IPS-NIHi7 (cell line): ENCODE measurements around the gene TMEM87B.

Experiments used
- DNase-seq: peaks from one replicate; pipeline ENCODE4 v3.0.0; 2012; ENCODE audit warnings: mixed read lengths; ENCODE audit errors: extremely low spot score

TMEM87B gene

DNA sequence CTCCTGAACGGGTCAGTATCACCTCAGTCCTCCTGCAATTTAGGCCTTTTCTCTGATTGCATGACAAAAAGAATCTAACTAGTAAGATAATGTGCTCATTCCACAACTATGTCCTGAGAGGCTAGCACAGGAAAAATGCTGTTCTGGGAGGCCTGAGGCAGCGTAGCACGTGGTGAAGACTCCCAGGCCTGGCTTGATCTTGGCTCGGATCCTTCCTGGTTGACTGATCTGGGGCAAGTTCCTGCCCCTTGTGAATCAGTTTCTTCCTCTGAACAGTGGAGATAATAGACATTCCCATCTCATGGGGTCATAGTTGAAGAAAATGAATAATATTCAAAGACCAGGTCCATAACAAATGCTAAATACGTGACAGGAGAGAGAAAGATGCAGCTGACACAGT lies 95.4 kb downstream of the TMEM87B start:
- DNase-seq, result no peak

DNA sequence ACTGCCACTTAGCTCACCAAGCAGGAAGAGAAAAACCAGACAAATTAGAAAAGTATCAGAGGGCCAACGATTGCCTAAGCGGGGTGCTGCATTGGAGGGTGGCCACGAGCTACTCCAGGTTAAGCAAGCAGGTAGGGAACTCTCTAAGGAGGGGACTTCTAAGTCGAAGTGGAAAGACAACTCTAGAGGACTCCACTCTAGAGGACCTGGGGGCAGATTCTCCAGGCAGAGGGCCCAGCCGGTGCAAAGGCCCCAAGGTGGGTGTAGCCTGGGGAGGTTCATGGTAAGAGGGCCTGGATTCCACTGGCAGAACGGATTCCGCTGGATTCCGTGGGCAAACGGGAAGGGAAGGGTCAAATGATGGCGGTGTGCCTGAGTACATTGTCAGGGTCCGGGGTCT lies 95.8 kb downstream of the TMEM87B start:
- no peak for DNase-seq

DNA sequence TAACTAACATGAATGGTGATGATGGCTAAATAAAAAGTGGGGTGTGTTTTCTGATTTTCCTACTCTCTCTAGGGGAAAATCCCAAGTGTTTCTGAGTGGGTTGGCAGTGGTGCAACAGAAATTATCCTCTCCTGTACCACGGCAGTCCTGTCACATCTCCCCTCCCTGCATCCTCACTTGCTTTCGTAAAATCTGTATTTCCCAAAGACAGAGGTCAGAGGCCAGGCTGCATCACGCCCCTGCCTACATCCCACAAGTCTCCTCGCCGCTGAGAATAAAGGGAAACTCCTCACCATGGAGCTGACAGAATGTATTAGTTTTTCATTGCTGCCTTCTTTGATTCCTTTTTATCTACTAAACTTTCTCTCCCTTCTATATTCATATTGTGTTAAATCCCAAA lies 96.2 kb downstream of the TMEM87B start:
- no peak for DNase-seq

DNA sequence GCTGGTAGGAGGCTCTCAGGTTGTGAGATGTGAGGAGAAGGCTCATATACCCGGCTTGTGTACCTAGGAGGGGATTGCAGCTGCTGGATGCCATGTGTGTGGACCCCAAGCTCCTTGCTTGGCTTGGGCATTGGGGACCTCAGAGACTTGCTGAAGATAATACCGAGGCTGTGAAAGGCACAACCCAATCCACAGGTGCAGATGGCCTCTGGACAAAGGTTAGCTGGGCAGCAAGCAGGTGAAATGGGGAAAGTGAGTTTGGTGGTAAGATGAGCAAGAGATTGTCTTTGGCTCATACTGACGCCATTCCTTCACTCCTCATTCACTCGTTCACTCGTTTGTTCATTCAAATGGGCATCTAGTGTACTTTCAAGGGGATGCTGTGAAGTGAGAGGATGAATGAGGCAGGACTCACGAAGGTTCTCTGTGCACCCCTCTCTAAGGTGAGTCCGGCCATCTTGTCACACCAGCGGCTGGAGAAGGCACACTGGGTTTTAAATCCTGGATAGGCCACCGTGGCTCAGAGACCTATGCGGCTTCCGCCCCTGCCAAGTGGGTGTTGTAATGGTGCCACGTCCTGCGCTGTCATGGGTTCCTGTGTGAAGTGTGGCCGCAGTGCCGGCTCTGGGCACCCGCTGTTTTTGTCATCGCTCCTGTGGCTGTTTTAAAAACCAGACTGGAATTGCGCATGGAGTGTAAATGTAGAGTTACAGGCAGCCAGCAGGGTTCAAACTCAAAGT lies 96.8 kb downstream of the TMEM87B start:
- DNase-seq, result no peak

DNA sequence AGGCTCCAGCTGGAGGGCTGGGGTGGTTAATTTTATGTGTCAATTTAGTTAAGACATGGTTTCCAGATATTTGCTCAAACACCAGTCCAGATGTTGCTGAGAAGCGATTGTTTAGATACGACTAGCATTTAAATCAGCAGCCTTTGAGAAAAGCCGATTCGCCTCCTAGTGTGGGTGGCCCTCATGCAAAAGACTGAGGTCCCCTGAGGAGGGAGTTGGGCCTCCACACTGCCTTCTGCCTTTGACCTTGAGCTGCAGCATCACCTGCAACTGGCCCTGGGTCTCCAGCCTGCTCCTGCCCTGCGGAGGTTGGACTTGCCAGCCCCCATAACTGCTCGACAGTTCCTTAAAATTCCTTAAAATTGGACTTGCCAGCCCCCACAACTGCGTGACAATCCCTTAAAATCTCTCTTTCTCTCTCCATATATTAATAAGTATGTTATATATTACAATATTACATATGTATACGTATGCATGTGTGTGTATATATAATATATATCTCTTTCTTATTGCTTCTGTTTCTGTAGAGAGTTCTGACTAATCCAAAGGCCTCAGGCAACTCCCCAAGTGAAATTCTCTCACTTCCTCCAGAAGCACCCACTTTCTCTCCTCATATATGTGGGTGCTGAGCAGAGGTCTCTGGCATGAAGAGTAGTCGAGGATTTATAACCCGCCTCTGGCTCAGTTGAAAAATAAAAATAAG lies 97.6 kb downstream of the TMEM87B start:
- DNase-seq, result no peak

DNA sequence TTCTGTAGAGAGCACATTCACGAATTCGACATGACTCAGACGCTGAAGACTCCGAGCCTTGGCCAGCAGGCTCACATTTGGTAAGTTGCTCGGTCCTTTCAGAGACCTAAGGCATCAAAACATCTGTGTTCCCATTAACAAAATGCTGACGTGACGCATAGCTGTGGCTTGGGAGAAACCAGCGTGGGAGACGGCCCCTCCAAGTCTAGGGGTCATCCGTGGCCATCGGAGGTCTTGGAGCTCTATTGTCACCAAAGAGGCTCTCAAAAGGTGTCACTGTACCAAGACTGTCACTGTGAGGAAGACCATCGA lies 98.1 kb downstream of the TMEM87B start:
- no peak for DNase-seq

DNA sequence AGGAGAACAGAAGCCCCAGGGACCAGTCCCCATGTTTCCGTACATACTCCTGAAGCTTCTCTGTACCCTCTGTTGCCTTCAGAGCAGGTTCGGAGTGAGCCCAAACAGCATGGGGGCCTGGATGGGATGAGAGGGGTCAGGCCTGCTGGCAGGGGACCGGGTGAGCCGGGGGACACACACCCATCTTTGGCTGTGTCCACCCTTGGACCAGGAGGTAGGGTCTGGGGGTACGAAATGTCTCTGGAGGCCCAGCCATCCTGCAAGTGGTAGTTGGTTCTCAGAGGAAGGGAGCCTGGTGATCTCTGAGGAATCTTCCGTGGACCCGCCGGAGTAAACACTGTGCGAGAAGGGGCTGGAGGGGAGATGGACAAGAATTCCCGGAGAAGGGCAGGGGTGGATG lies 98.4 kb downstream of the TMEM87B start:
- no peak for DNase-seq

DNA sequence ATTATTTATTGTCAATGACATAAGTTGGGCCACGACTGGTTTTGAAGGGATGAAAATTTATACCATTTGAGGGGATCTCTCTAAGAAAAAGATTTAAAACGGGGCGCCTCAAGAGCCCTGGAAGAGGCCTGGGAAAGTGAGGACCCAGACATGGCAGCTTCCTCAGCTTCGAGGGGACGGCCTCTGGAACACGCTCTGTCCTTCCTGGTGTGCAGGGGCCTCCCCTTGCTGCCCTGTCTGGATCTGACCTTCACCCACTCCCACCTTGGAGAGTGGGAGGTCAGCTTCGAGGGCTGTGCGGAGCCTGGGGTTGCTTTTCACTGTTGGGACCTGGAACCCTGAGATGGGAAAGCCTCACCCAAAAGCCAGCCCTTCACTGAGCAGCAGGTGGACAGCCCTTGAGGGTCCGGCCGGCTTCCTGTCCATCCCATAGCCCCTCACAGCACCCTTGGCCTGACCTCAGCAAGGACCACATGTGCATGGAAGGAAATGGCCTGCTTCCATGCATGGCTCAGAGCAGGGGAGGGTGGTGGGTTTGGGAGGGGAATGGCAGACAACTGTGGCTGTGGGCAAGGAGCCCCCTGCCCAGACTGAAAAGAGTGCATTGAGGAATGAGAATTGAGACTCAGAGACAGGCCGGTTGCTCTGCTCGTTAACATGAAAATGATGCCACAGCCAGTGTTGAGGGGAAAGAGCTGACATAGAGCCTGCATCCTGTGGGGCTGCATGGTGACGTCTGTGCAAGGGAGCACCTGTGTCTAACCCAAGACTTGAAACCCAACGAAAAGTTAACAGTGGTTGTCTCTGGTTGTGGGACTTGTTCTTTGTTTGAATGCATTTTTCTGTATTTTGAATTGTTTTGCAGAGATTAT lies 99.4 kb downstream of the TMEM87B start:
- no peak for DNase-seq

DNA sequence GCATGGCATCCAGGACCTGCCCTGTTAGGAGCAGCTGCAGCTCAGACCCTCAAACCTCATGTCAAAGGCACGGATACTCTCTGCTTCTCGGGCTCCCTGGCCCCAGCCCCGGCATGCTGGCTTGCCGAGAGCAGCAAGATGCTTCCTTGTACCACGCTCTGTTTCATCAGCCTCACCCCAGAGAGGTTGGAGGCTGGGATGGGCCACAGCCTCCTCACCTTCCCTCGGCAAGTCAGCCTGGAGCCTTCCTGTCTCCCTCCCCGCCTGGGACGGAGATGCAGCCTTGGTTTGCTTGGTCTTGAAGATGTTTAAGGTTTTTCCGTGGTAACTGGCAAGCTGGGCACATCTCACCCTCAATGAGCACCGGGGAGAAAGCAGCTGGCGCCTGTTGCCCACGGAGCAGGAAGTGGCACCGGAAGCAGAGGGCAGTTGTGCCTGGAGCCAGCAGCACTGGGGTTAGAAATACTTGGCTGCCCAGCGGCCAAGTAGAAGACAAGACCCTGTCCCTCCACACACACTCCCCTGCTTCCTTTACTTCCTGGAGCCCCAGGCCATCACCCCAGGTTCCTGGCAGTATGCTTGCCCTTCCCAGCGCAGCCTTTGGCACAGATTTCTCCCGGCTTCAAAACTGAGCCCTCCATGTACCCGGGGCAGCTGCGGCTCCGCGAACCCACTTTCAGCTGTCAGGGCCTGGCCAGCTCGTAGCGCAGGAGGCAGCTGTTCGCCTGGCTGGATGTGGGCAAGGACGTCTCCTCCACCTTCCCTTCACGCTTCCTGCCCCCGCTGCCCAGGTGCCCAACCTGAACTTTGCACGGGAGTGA lies 100.5 kb downstream of the TMEM87B start:
- no peak for DNase-seq

DNA sequence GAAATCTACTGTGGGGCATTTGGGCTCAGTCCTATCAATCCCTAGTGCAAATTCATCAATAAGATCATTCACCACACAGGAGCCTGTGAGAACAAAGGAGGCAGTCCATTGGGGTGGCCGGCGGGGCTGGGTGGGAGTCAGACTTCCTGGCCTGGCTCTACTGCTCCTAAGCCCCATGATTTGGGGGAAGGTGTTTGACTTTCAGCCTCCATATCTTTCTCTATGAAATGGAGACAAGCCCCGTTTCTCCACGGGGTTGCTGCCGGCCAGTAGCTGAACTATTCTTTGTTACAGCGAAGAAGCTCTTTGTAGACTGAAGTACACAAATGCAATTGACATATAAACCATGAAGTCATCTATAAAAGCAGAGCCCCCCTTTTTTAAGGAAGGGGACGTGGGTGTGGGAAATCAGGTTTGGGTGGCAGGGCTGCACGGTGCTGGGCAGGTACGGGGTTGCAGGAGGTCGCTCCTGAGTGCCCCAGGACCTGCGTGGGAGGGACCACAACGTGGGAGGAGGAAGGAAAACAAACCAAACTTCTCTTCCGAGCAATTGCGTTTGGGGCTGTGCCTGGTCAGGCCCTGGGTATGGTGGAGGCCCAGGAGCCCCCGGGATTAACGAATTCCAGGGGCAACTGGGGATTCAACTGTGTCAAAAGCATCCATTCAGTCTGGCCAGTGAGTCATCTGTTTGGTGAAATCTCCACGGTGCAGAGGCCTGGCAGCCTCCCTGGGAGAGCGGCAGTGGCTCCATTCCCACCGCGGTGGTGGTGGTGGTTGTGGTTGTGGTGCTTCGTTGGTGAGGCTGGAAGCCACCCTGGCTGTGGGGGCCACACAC lies 101.3 kb downstream of the TMEM87B start:
- DNase-seq, result no peak

DNA sequence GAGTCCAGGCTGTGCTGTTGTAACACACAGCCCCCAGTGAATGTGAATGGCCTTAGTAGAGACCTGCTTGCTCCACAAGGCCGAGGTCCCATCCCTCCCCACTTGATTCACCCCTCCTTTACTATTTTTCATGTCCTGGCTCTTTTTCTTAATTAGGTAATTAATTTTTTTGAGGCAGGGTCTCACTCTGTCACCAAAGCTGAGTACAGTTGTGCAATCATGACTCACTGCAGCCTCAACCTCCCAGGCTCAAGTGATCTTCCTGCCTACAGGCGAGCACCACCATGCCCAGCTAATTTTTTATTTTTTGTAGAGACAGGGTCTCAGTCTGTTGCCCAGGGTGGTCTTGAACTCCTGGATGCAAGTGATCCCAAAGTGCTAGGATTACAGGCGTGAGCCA lies 102.4 kb downstream of the TMEM87B start:
- DNase-seq, result no peak

DNA sequence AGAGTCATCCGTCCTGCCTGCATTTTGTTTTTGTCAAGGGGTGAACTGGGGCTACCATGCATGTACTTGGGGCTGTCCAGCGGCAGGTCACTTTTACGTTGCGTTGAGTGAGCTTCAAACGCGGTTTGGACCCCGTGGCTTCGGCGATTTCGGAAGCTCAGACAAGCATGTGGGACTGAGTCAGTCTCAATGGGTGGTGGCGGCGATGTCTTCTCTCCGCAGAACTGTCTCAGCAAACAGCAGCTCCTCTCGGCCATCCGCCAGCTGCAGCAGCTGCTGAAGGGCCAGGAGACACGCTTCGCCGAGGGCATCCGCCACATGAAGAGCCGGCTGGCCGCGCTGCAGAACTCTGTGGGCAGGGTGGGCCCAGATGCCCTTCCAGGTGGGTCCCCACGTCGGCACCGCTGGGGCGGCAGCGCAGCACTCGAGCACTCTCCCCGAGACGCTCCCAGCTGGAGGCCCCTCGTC lies 104.4 kb downstream of the TMEM87B start:
- DNase-seq, result no peak

DNA sequence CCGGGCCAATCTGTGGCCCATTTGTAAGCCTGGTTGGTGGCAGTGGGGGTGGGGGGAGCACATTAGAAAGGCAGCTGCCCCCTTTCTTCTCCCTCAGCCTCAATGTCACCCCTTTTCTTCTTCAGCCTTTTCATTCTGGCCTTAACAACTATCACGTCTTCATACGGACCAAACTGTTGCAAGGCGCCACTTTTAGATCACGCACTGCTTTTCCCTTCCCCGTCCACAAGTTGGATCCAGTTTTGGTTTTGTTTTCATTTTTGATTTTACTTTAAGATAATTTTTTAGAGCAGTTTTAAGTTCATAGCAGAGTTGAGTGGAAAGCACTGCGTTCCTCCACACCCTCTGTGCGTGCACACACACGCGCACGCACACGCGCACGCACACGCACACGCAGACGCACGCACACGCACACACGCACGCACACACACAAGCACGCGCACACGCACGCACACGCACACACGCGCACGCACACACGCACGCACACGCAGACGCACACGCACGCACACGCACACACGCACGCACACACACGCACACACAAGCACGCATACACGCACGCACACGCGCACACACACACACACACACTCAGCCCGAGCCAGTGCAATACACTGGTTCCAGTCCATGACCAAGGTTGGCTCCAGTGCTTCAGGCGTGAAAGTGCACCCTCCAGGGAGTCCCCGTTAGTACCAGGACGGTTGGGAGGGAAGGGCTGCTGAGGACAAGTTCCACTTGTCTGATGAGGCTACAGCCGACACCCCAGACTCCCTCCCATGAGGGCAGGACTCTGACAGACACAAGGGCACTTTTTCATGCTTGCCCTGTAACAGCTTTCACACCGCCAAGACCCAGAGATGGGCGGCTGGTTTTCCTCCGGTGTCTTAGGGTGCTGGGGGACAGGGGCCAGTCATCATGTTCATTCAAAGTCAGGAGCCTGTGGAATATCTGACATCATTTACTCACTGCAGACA lies 105.5 kb downstream of the TMEM87B start:
- no peak for DNase-seq

DNA sequence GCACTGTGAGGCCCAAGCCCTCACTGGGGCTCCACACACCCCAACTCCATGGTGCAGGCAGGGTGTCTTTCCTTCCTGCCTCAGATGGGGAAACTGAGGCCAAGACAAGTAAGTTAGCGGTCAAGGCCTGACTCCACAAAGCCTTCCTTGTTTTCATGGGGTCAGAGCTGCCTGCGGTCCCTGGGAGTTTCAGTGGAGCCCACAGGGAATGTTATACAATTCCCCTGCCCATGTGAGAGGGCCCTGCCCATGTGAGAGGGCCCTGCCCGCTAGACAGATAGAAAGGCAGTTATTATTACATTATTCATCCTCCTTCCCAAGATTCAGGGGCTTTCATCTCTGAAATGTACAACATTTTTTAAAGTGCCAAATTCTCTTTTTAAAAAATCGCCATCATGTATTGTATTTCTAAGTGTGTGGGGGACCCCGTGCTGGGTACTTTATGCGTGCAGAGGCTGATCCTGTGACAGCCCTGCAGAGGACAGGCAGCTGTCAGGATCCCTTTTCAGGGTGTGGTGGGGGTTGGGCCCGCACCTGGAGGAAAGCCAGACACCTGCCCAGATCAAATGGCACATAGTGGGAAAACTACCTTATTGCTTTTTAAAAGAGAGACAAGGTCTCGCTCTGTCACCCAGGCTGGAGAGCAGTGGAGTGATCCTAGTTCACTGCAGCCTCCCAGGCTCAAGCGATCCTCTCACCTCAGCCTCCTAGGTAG lies 106.5 kb downstream of the TMEM87B start:
- no peak for DNase-seq

DNA sequence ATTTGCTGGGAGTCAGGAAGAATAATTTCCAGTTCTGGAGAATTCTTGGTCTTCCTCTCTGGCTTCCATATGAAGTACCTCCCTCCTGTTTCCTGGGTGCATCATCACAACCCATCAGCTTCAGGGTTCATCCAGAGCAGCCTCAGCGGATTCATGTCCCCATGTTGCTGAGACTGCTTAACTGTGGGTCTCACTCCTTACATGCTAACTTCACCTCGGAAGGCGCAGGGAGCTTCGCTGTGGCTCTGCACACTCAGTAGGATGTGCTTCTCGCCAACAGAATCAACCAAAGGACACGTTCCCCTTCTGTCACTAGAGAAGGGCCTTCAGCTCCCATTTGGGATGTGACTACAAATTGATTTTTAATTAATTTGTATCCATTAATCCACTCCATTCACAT lies 107.3 kb downstream of the TMEM87B start:
- DNase-seq, result no peak

DNA sequence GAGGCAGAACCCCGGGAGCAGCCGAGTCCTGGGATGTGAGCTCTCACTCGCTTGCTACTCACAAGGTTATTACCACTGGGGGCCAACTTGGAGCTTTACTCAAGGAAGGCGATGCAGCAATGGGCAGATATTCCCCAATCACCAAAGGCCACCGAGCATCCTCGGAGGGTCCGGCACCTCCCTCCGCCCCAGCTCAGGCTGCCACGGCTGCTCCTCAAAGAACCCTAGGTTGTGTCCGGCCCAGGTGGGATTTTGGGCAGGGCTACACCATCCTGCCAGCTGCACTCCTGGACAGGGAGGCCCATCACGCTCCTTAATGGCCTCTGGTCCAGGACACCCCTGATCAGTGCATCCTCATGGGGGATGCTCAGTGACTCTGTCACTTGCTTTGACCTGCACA lies 107.9 kb downstream of the TMEM87B start:
- no peak for DNase-seq

DNA sequence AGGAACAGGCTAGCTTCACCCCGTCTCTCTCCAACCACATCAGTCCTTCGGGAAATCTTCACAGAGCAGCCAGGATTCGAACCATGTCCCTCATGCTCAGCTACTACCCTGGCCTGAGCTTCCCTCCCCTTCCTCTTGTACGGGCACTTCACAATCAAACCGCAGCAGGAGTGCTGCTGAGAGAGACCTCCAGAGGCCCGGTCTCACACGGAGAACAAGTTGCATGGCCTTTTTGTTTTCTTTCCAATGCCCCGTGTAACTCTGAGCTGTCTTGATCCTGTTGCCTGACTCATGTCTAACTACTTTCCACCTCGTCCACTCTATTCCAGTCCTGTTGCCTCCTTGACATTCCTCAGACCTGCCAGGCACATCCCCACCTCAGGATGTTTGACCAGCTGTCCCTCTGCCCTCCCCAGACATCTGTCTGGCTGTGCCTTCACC lies 108.5 kb downstream of the TMEM87B start:
- DNase-seq, result no peak

DNA sequence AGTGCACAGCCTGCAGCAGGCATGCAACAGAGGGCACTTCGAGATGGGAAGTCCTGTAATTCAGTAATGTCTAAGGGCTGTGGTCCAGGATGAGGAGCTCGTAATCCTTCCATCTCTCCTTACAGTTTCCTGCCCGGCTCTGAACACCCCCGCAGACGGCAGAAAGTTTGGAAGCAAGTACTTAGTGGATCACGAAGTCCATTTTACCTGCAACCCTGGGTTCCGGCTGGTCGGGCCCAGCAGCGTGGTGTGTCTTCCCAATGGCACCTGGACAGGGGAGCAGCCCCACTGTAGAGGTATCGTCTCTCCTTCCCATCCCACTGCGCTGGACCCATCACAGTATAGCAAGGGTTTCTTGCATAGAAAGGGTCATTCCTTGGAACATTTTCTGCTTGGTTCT lies 109.8 kb downstream of the TMEM87B start:
- DNase-seq, result no peak

DNA sequence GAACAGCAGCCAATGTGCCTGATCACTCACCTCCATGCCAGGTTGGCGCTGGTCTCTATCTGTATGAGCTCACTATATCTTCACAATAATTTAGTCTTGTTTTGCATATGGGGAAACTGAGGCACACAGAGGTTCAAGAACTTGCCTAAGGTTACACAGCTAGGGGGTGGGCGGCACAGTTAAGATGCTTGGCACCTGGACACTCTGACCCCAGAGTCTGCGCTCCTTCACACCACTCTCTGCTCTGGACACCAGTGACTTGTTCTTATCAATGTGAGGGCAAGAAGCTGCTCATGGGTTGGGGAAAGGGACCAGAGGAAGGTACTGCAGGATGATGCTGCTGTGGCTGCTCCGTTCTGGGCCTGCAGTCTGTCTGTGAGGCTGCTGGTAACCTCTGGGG lies 110.2 kb downstream of the TMEM87B start:
- no peak for DNase-seq
